ENCODE measurements around the gene CEBPZOS.
A peak's percentile ranks its signal among the peaks of the same experiment; 100 is the strongest.
"Not testable (repeated sequence)": the region's sequence is repeated elsewhere in the genome, so short reads cannot be mapped to it uniquely, and the experiment has no call there.

CEBPZOS gene

DNA sequence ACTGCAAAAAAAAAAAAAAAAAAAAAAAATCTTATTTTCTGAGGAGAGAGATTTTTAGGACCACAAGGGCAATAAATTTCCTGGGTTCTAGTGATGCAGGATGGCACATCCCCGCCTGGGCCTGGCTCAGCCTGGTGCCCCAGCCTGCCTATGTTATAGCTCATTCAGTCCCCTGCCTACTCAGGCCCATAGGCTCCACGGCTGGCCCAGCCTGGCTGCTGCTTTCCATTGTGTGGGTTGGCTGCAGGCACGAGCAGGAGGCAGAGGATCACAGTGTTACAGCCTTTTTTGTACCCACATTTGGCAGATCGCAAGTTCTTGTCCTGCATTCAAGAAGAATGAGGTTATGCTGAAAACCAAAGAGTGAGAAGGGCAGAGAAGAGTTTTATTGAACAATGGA is 5.0 kb upstream of the CEBPZOS start:
- TF ChIP-seq, protein P1, sequence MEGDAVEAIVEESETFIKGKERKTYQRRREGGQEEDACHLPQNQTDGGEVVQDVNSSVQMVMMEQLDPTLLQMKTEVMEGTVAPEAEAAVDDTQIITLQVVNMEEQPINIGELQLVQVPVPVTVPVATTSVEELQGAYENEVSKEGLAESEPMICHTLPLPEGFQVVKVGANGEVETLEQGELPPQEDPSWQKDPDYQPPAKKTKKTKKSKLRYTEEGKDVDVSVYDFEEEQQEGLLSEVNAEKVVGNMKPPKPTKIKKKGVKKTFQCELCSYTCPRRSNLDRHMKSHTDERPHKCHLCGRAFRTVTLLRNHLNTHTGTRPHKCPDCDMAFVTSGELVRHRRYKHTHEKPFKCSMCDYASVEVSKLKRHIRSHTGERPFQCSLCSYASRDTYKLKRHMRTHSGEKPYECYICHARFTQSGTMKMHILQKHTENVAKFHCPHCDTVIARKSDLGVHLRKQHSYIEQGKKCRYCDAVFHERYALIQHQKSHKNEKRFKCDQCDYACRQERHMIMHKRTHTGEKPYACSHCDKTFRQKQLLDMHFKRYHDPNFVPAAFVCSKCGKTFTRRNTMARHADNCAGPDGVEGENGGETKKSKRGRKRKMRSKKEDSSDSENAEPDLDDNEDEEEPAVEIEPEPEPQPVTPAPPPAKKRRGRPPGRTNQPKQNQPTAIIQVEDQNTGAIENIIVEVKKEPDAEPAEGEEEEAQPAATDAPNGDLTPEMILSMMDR (IDR thresholded peaks at IDR 0.05; ENCODE audit: insufficient read depth, low read depth, low read length, missing control alignments), result no peak
- DNase-seq (ENCODE audit: low read depth), result no peak
- H3K4me3 ChIP-seq (ENCODE audit: low read depth, low read length), result no peak overlapping the region

DNA sequence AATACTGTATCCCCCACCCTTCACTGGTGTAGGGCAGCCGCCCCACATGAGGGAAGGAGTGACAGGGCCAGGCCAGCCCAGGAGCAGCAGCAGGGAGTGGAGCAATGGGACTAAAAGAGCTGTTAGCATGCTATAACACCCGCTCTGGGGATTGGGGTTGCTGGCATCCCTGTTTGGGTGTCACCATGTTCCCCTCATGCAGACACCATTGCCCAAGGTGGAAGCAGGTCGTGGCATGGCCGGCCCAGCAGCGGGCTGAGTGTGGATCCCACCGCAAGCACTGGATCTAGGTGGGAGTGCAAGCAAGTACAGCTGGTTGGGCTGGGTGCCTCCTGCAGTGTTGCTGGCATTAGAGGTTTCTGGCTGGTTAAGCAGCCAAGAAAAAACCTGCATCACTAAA is 4.5 kb upstream of the CEBPZOS start:
- TF ChIP-seq, protein P1 (IDR thresholded peaks at IDR 0.05; ENCODE audit: insufficient read depth, low read depth, low read length, missing control alignments), result no peak
- DNase-seq (ENCODE audit: low read depth), result no peak
- H3K4me3 ChIP-seq (ENCODE audit: low read depth, low read length), result no peak overlapping the region

DNA sequence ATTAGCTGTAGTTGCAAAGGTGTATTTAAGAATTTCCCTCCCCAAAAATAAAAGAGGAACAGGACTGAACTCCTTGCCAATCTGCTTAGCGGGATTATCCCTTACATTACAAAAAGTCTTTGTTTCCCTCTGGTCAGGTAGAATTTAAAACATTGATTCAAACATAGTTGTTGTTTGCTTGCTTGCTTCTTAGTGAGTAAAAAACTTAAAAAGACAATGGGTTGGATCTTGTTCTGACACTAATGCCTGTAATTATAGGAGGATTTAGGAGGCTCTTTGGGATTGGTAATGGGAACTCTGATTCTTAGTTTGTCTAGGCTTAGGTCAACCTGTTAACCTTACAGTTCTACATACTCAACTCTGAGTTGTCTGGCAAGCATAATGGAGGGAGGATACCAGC is 3.7 kb upstream of the CEBPZOS start:
- TF ChIP-seq, protein P1 (IDR thresholded peaks at IDR 0.05; ENCODE audit: insufficient read depth, low read depth, low read length, missing control alignments), result no peak
- no peak overlapping the region for H3K4me3 ChIP-seq (ENCODE audit: low read depth, low read length)
- DNase-seq (ENCODE audit: low read depth), result no peak

DNA sequence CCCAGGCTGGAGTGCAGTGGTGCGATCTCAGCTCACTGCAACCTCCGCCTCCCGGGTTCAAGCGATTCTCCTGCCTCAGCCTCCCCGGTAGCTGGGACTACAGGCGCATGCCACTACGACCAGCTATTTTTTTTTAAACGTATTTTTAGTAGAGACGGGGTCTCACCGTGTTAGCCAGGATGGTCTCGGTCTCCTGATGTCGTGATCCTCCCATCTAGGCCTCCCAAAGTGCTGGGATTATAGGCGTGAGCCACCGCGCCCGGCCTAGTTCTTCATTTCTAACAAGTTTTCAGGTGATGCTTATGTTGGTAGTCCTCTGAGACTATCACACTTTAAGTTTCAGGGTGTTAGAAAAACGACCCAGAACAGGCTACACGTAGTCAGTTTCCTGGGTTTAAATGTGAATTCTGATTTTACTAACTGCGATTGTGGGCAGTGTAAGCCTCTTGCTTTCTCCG is 405 bp upstream of the CEBPZOS start:
- not testable (repeated sequence) for DNase-seq (ENCODE audit: low read depth)
- H3K4me3 ChIP-seq (ENCODE audit: low read depth, low read length), result peak overlapping the region; percentile 98

DNA sequence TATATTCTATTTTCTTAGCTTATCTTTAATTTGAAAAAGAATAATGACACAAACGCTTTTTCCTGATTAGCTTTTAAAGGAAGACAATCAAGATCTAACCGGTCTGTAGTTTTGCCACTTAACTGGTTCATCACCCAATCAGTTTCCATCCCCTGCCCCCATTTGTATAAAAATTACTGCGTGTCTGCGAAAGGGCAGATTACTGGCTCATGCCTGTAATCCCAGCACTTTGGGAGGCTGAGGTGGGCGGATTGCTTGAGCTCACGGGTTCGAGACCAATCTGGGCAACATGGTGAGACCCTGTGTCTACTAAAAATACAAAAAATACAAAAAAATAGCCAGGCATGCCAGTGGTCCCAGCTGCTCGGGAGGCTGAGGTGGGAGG is 2.4 kb downstream of the CEBPZOS start:
- no peak overlapping the region for H3K4me3 ChIP-seq (ENCODE audit: low read depth, low read length)
- DNase-seq (ENCODE audit: low read depth), result no peak
- TF ChIP-seq, protein P1 (IDR thresholded peaks at IDR 0.05; ENCODE audit: insufficient read depth, low read depth, low read length, missing control alignments), result no peak

DNA sequence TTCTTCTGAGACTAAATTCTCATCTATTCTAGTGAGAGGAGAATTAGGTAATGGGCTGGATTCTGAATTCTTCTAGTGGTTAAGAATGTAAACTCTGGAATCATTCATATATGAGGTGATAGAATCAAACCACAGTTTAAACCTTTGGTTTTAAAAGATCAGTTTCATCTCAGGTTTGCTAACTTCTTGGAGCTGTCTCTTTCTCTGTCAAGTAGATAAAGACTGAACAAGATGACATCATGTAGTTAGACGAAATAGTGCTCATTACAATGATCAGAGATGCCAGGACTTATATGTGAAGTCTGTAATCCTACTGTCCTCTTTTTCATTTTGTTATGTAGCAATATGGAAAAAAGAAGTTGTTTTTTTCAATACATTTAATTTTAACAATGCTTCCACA is 4.9 kb downstream of the CEBPZOS start:
- no peak for DNase-seq (ENCODE audit: low read depth)
- no peak overlapping the region for H3K4me3 ChIP-seq (ENCODE audit: low read depth, low read length)
- TF ChIP-seq, protein P1 (IDR thresholded peaks at IDR 0.05; ENCODE audit: insufficient read depth, low read depth, low read length, missing control alignments), result no peak

DNA sequence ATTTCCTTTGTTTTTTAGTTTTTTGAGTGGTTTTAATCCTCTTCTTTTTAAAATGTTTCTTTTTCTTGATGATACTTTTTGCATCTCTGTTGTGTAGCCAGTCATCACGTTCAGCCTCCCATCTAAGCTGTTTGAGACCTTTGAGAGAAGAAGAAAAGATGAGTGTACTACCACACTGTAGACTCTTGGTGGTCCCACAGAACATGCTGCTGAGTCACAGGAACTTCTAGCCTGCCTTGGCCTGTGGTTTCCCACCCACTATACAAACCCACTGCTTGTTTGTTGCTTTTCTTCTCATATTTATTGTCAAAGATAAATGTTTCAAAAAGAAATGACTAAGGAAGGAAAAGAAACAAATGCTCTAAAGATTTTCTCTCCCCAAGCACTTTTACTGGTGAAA is 5.5 kb downstream of the CEBPZOS start:
- no peak for DNase-seq (ENCODE audit: low read depth)
- TF ChIP-seq, protein P1 (IDR thresholded peaks at IDR 0.05; ENCODE audit: insufficient read depth, low read depth, low read length, missing control alignments), result no peak
- H3K4me3 ChIP-seq (ENCODE audit: low read depth, low read length), result no peak overlapping the region
